Vein endothelial cell (primary cell): ENCODE data around the gene CPPED1. TPM values are rescaled to one million over a fixed set of nuclear protein-coding genes. Genes with fewer than 3 reads are reported as not detected.

Experiments used
- small RNA-seq: library from RNA; depleted of rRNA; stranded (forward); fragments of <200 nt; gene quantifications from one replicate; pipeline ENCODE3, GENCODE V24; 2012
- total RNA-seq: library from RNA; depleted of rRNA; stranded (reverse); fragments of >200 nt; gene quantifications from 2 replicates; pipeline ENCODE4 v1.2.3, GENCODE V29; 2012

The CPPED1 gene, protein sequence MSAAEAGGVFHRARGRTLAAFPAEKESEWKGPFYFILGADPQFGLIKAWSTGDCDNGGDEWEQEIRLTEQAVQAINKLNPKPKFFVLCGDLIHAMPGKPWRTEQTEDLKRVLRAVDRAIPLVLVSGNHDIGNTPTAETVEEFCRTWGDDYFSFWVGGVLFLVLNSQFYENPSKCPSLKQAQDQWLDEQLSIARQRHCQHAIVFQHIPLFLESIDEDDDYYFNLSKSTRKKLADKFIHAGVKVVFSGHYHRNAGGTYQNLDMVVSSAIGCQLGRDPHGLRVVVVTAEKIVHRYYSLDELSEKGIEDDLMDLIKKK
- total RNA-seq, result 42.5 and 44.4 TPM in 2 replicates

DNA sequence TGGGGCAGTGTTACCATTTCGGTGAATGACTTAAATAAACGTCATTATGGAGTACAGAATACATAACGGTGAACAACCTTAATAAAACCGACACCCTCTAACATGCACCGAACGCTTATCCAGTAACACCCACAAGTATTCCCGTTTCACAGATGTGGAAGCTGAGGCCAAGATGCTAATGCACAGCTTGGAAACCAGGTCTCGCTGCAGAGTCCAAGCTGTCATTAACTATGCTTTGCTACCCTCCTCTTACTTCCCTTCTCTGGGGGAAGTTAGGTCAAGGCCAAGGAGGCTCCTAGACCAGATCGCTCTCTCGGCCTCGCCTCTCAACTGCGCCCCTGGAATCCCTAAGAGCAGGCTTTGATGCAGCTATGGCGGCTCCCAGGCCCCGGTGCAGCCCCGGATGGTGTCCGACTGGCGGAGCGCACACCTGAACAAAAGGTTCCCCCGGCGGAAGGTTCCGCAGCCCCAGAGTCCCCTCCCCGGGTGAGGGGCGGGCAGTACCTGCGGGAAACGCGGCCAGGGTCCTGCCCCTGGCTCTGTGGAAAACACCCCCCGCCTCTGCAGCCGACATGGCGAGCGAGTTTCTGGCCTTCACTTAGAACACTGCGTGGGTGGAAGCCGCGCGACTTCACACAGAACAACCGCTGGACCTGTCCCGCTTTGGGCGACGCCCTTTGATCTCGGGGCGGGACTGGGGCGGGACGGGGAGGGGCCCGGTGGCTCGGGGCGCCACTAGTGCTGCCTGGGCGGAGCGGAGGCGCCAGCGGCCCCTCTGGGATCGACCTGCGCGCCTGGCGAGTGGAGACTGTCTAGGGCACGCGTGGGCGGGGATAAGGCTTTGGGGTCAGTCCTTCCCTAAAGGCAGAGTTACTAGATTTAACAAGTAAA, at the start of gene CPPED1:
CPPED1 (minus strand) TSS at position 685 of the 891 bp plus-strand sequence; CDS start at position 574, 111 bp downstream.

Small RNA genes lying within 50 kb of the gene (small RNA-seq; reads per million reads assigned to genes)
- gene MIR4718, result not detected
- not detected for gene RF00443

Other genes with a start within 250 kb of the CPPED1 start
- under 0.01 TPM in 1 of 2 replicates, not detected in the other for gene SHISA9, start 97.7 kb upstream of the CPPED1 start, total RNA-seq